HepG2 (cell line): Measurements from ENCODE around the gene ADAMTS14. TPM values are rescaled to one million over a fixed set of nuclear protein-coding genes. Genes with fewer than 3 reads are reported as not detected.

Source experiments
- ATAC-seq: fragments of 200-7000 bp; cut with Tn5 transposase; 3 replicates; pipeline ENCODE4 v1.9.1; 2020; ENCODE audit warnings: mild to moderate bottlenecking, moderate library complexity
- BruUV-seq: library from RNA; stranded (reverse); fragments of 400-500 nt; replicated peaks from 2 replicates; lab custom pipeline; 2021; lab: Mats Ljungman, UMichigan
- CTCF ChIA-PET: fragments of 300-600 bp; formaldehyde crosslinking; extraction: SDS; loops from one replicate; lab custom pipeline; 2021; ENCODE audit warnings: low total read pairs, inconsistent platforms, low intra/inter-chr PET ratio; lab: Yijun Ruan, JAX
- POLR2A ChIA-PET: fragments of 350-600 bp; sonication (Branson Sonifier 250); formaldehyde crosslinking; loops from one replicate; lab custom pipeline; 2020; ENCODE audit warnings: antibody characterized with exemption, inconsistent platforms; lab: Yijun Ruan, JAX
- DNase-seq: peaks from one replicate; pipeline ENCODE4 v3.0.0-alpha.2; 2015; ENCODE audit warnings: low spot score
- FAIRE-seq: peaks from 3 replicates; lab custom pipeline; 2011; peaks lifted over from hg19 to GRCh38; lab: Jason Lieb, UNC
- H2AFZ ChIP-seq: one replicate; pipeline ENCODE4 v1.6.1; 2011; ENCODE audit warnings: low read length, inconsistent platforms
- H3K27ac ChIP-seq: fragments of 300-600 bp; 3 replicates; pipeline ENCODE4 v1.8.0; 2011; ENCODE audit warnings: mixed run types, mild to moderate bottlenecking, mixed read lengths, low read length, inconsistent platforms; ENCODE audit not compliant: insufficient read depth; ENCODE audit errors: extremely low read length
- H3K27me3 ChIP-seq, 2 experiments: fragments of 200-600 bp in 1 of 2; 2 replicates in 1 of 2; 3 replicates in 1 of 2; pipeline versions ENCODE4 v1.6.0 to v1.8.0; 2011; ENCODE audit warnings: low read length in 2 of 2, mild to moderate bottlenecking in 2 of 2, moderate library complexity in 2 of 2, inconsistent platforms in 1 of 2; ENCODE audit not compliant: insufficient read depth in 2 of 2, control insufficient read depth in 1 of 2
- H3K36me3 ChIP-seq, 2 experiments: fragments of 200-600 bp in 1 of 2; replicated peaks in 1 of 2; 2 replicates in 1 of 2; 3 replicates in 1 of 2; pipeline versions ENCODE4 v1.5.1 to v1.8.0; 2011; ENCODE audit warnings: low read length in 2 of 2, inconsistent platforms in 1 of 2; ENCODE audit not compliant: insufficient read depth in 2 of 2, control insufficient read depth in 1 of 2
- H3K4me1 ChIP-seq: 2 replicates; pipeline ENCODE4 v1.5.1; 2012; ENCODE audit warnings: low read length, inconsistent platforms; ENCODE audit not compliant: insufficient read depth
- H3K4me2 ChIP-seq: 2 replicates; pipeline ENCODE4 v1.6.0; 2011; ENCODE audit warnings: low read depth, low read length, inconsistent platforms
- H3K4me3 ChIP-seq, 3 experiments: fragments of 200-600 bp in 1 of 3; sonication (generic), shearing (Covaris generic) in 1 of 3; replicated peaks in 1 of 3; 2 replicates each; pipeline ENCODE4 v1.5.1; 2011 to 2016; ENCODE audit warnings: low read length in 3 of 3, inconsistent platforms in 2 of 3, low read depth in 2 of 3, mild to moderate bottlenecking in 2 of 3, control low read depth in 1 of 3, mixed read lengths in 1 of 3; ENCODE audit not compliant: insufficient read depth in 1 of 3
- H3K79me2 ChIP-seq: one replicate; pipeline ENCODE4 v1.6.1; 2011; ENCODE audit warnings: low read length, inconsistent platforms; ENCODE audit not compliant: insufficient read depth
- H3K9ac ChIP-seq: 2 replicates; pipeline ENCODE4 v1.6.0; 2011; ENCODE audit warnings: mild to moderate bottlenecking, low read depth, low read length, inconsistent platforms; ENCODE audit not compliant: insufficient read depth
- H3K9me3 ChIP-seq: 2 replicates; pipeline ENCODE4 v1.5.1; 2012; ENCODE audit warnings: mild to moderate bottlenecking, low read length
- H4K20me1 ChIP-seq: 2 replicates; pipeline ENCODE4 v1.6.0; 2011; ENCODE audit warnings: inconsistent platforms, mild to moderate bottlenecking, low read length, moderate library complexity; ENCODE audit not compliant: insufficient read depth
- ATF3 ChIP-seq: sonication (generic); formaldehyde crosslinking; IDR thresholded peaks from 2 replicates; pipeline ENCODE4 v1.4.0; 2020; ENCODE audit warnings: missing genetic modification reagents
- CBFB ChIP-seq: sonication (generic); formaldehyde crosslinking; IDR thresholded peaks from 2 replicates; pipeline ENCODE4 v1.4.0; 2020; ENCODE audit warnings: missing genetic modification reagents
- HNF1A ChIP-seq, 2 experiments: sonication (generic) in 1 of 2; formaldehyde crosslinking in 1 of 2; IDR thresholded peaks; 2 replicates each; pipeline versions ENCODE4 v1.4.0 to v1.6.1; 2016 to 2020; ENCODE audit warnings: borderline replicate concordance in 1 of 2, low read depth in 1 of 2, mild to moderate bottlenecking in 1 of 2, missing genetic modification reagents in 1 of 2
- KDM1A ChIP-seq: IDR thresholded peaks from 2 replicates; pipeline ENCODE4 v1.6.1; 2016; ENCODE audit warnings: missing compliant biosample characterization
- MBD4 ChIP-seq: IDR thresholded peaks from 2 replicates; pipeline ENCODE4 v1.6.1; 2012; ENCODE audit warnings: low read length, inconsistent platforms, borderline replicate concordance
- MTERF4 ChIP-seq: sonication (generic); formaldehyde crosslinking; IDR thresholded peaks from 2 replicates; pipeline ENCODE4 v1.8.0; 2023; ENCODE audit warnings: mild to moderate bottlenecking, missing genetic modification reagents
- SMYD3 ChIP-seq: sonication (generic); formaldehyde crosslinking; IDR thresholded peaks from 2 replicates; pipeline ENCODE4 v1.8.1; 2023; ENCODE audit warnings: mild to moderate bottlenecking, missing genetic modification reagents
- ZNF253 ChIP-seq: sonication (generic); formaldehyde crosslinking; IDR thresholded peaks from 2 replicates; pipeline ENCODE4 v1.8.0; 2022; ENCODE audit warnings: mild to moderate bottlenecking, missing genetic modification reagents, borderline replicate concordance
- ZNF317 ChIP-seq: sonication (generic); formaldehyde crosslinking; IDR thresholded peaks from 2 replicates; pipeline ENCODE4 v1.5.0; 2020; ENCODE audit warnings: mild to moderate bottlenecking, missing genetic modification reagents
- ZNF660 ChIP-seq: sonication (generic); formaldehyde crosslinking; IDR thresholded peaks from 2 replicates; pipeline ENCODE4 v1.5.1; 2020; ENCODE audit warnings: mild to moderate bottlenecking, low read depth, missing genetic modification reagents, borderline replicate concordance
- WGBS: methylation state at CpG from one replicate; pipeline ENCODE4 v1.1.6; 2017; ENCODE audit warnings: low lambda C conversion rate; 5-methylcytosine and 5-hydroxymethylcytosine counted together
- in situ Hi-C: cut with HindIII; loops from 2 replicates; pipeline ENCODE4 v1.10.0; 2017; ENCODE audit warnings: low pct_unique_long_range_greater_than_20kb; ENCODE audit not compliant: extremely low pct_ligation_motif_present
- intact Hi-C: fragments of 100-400 bp; cut with micrococcal nuclease; formaldehyde crosslinking; loops from one replicate; pipeline ENCODE4 v1.10.0; 2022; ENCODE audit not compliant: unreplicated experiment
- polyA plus RNA-seq, 8 experiments: library from polyadenylated mRNA; depleted of rRNA in 3 of 8; stranded (reverse) in 7 of 8; unstranded in 1 of 8; fragments of >200 nt; fragmentation: Illumina TruSeq in 4 of 8; extraction: Trizol in 4 of 8; gene quantifications; 2 replicates each; pipeline versions ENCODE4 v1.2.1 to v1.2.3, GENCODE V29; 2011 to 2016; ENCODE audit warnings: low read depth in 4 of 8, missing spikeins in 1 of 8, mixed read lengths in 1 of 8; ENCODE audit not compliant: insufficient read depth in 1 of 8
- total RNA-seq, 5 experiments: library from RNA; depleted of rRNA; stranded (reverse); fragments of >200 nt; fragmentation: Illumina TruSeq; extraction: Trizol; gene quantifications; 2 replicates each; pipeline ENCODE4 v1.2.3, GENCODE V29; 2016; ENCODE audit warnings: low read depth in 1 of 5
- TF ChIP-seq, protein P1 (sequence below): sonication (generic); formaldehyde crosslinking; IDR thresholded peaks from 2 replicates; pipeline ENCODE4 v1.8.0; 2022; ENCODE audit warnings: mild to moderate bottlenecking, missing genetic modification reagents, borderline replicate concordance

ADAMTS14 gene
- total and polyA plus RNA-seq, 2 of the 13 experiments (the other 11 are each of a cell fraction or from before 2014, with no cell fraction given): 0.04 to 0.07 TPM

GRCh38 chr10:70753026-70753663 lies 80.8 kb downstream of the ADAMTS14 start:
- Histone ChIP-seq H4K20me1 (no peaks in the 10 kb centered on the region), H3K36me3 (no peaks in the 10 kb centered on the region), H3K9me3 (no peaks in the 10 kb centered on the region), H3K27ac (no peak overlapping the region), H3K4me3 (no peak overlapping the region), H3K4me2 (no peak overlapping the region), H3K9ac (no peak overlapping the region), H2AFZ (no peak overlapping the region), H3K27me3 (no peaks in the 10 kb centered on the region), H3K4me1 (no peaks in the 10 kb centered on the region), H3K79me2 (no peaks in the 10 kb centered on the region)
- WGBS: 45% methylated on average over 10 of the region's 10 CpGs
- ATAC-seq (no peak), DNase-seq (no peak), FAIRE-seq (no peak)
- intact Hi-C loops (no loop called here), in situ Hi-C loops (no loop called here)
- POLR2A ChIA-PET: no interaction called here
- TF ChIP-seq MTERF4 (no peak), MBD4 (no peak), KDM1A (no peak), ZNF253 (no peak), HNF1A (IDR thresholded peaks at IDR 0.05; ENCODE audit: low read depth) (no peak), HNF1A (CRISPR knock-in tag; IDR thresholded peaks at IDR 0.05; ENCODE audit: borderline replicate concordance) (no peak), SMYD3 (CRISPR knock-in tag) (no peak), CBFB (CRISPR knock-in tag) (no peak), ZNF660 (CRISPR knock-in tag) (no peak), ATF3 (CRISPR knock-in tag) (no peak), ZNF317 (no peak)
- TF ChIP-seq, protein P1, sequence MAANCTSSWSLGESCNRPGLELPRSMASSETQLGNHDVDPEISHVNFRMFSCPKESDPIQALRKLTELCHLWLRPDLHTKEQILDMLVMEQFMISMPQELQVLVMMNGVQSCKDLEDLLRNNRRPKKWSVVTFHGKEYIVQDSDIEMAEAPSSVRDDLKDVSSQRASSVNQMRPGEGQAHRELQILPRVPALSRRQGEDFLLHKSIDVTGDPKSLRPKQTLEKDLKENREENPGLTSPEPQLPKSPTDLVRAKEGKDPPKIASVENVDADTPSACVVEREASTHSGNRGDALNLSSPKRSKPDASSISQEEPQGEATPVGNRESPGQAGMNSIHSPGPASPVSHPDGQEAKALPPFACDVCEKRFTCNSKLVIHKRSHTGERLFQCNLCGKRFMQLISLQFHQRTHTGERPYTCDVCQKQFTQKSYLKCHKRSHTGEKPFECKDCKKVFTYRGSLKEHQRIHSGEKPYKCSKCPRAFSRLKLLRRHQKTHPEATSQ (CRISPR knock-in tag): no peak
- CTCF ChIA-PET: no interaction called here
- no TSS peak for BruUV-seq
